IPS-11a (cell line): ENCODE data around the gene IQSEC1.

Experiments
- H3K4me3 ChIP-seq: one replicate; pipeline ENCODE4 v1.5.1; 2013; ENCODE audit warnings: low read depth, low read length, control low read depth

IQSEC1 gene

GRCh38 chr3:13018561-13019242, 54.5 kb downstream of the IQSEC1 start:
- no peak overlapping the region for H3K4me3 ChIP-seq

- no peak overlapping the region for H3K4me3 ChIP-seq
Observed at GRCh38 chr3:13018043-13018451, 55.2 kb downstream of the IQSEC1 start.

GRCh38 chr3:13017361-13018042, 55.7 kb downstream of the IQSEC1 start:
- H3K4me3 ChIP-seq, result no peak overlapping the region

- no peak overlapping the region for H3K4me3 ChIP-seq
Observed at GRCh38 chr3:13016721-13017255, 56.4 kb downstream of the IQSEC1 start.

GRCh38 chr3:13016083-13016720, 57.0 kb downstream of the IQSEC1 start:
- no peak overlapping the region for H3K4me3 ChIP-seq

- no peak overlapping the region for H3K4me3 ChIP-seq
Observed at GRCh38 chr3:13015286-13016082, 57.7 kb downstream of the IQSEC1 start.

- no peak overlapping the region for H3K4me3 ChIP-seq
Observed at GRCh38 chr3:13014755-13015285, 58.4 kb downstream of the IQSEC1 start.

GRCh38 chr3:13013994-13014754, 59.1 kb downstream of the IQSEC1 start:
- H3K4me3 ChIP-seq, result no peak overlapping the region

GRCh38 chr3:13013566-13013965, 59.7 kb downstream of the IQSEC1 start:
- no peak overlapping the region for H3K4me3 ChIP-seq

- no peak overlapping the region for H3K4me3 ChIP-seq
Observed at GRCh38 chr3:13013151-13013561, 60.1 kb downstream of the IQSEC1 start.

- no peak overlapping the region for H3K4me3 ChIP-seq
Observed at GRCh38 chr3:13012221-13012691, 61.0 kb downstream of the IQSEC1 start.

- no peak overlapping the region for H3K4me3 ChIP-seq
Observed at GRCh38 chr3:13011573-13012220, 61.5 kb downstream of the IQSEC1 start.

GRCh38 chr3:13010780-13011572, 62.3 kb downstream of the IQSEC1 start:
- no peak overlapping the region for H3K4me3 ChIP-seq

GRCh38 chr3:13009946-13010315, 63.3 kb downstream of the IQSEC1 start:
- no peak overlapping the region for H3K4me3 ChIP-seq

- no peak overlapping the region for H3K4me3 ChIP-seq
Observed at GRCh38 chr3:13009132-13009945, 63.9 kb downstream of the IQSEC1 start.

- no peak overlapping the region for H3K4me3 ChIP-seq
Observed at GRCh38 chr3:13008155-13008995, 64.9 kb downstream of the IQSEC1 start.
